Keratinocyte (primary cell): ENCODE data around the gene CCDC102A.

Source experiments
- EZH2 ChIP-seq: IDR thresholded peaks from one replicate; pipeline ENCODE4 v1.6.1; 2012; ENCODE audit warnings: inconsistent platforms, mild to moderate bottlenecking, low read length, moderate library complexity
- TF ChIP-seq, protein P1 (sequence below), 3 experiments: IDR thresholded peaks in 1 of 3; conservative IDR thresholded peaks in 1 of 3; optimal IDR thresholded peaks in 1 of 3; 2 replicates in 2 of 3; 3 replicates in 1 of 3; pipeline versions ENCODE3 to v1.5.1; 2011; ENCODE audit warnings: low read length in 3 of 3, mild to moderate bottlenecking in 3 of 3, moderate library complexity in 2 of 3, control low read depth in 1 of 3, inconsistent platforms in 1 of 3; ENCODE audit not compliant: insufficient read depth in 2 of 3; ENCODE audit errors: extremely low read depth in 1 of 3

DNA sequence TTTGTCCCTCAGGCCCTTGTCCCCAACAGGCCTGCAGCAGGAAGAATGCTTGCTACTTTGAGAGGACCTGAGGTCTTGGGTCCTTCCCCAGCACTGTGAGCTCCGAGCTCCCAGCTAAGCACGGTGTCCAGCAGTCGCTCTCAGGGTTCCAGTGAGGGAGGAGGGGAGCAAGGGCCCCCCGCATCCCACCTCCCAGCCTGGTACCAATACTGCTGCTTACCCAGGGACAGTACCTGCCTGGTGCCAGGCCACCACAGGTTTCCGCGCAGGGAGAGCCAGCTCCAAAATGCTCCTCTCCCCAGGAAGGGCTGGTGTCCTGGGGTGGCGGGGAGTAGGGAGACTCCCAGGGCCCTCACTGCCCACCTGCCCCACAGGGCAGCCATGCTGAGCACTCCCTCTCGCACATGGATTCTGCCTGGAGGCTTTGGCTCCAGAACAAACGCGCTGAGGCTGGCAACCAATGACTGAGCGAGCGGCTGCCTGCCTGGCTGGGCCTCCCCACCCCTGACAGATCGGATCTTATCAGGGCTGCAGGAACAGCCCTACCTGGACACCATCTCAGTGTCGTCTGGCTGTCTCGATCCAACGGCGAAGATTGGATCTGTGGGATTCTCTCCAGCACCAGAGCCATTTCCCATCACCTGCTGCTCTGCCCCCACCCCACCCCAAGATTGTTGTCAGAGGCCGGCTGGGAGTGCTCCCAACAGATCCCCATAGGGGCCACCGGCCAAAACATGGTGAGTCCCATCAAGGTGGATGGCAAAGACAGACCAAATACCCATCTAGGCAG is 52.5 kb downstream of the CCDC102A start:
- no peak for TF ChIP-seq EZH2
- TF ChIP-seq, protein P1, sequence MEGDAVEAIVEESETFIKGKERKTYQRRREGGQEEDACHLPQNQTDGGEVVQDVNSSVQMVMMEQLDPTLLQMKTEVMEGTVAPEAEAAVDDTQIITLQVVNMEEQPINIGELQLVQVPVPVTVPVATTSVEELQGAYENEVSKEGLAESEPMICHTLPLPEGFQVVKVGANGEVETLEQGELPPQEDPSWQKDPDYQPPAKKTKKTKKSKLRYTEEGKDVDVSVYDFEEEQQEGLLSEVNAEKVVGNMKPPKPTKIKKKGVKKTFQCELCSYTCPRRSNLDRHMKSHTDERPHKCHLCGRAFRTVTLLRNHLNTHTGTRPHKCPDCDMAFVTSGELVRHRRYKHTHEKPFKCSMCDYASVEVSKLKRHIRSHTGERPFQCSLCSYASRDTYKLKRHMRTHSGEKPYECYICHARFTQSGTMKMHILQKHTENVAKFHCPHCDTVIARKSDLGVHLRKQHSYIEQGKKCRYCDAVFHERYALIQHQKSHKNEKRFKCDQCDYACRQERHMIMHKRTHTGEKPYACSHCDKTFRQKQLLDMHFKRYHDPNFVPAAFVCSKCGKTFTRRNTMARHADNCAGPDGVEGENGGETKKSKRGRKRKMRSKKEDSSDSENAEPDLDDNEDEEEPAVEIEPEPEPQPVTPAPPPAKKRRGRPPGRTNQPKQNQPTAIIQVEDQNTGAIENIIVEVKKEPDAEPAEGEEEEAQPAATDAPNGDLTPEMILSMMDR (optimal IDR thresholded peaks at IDR 0.05 in 1 of 3, IDR thresholded peaks at IDR 0.05 in 1 of 3, conservative IDR thresholded peaks at IDR 0.05 in 1 of 3; ENCODE audit: extremely low read depth in 1 of 3, insufficient read depth in 2 of 3, low read length in 3 of 3): no peak
